Prostate gland (tissue), 2 donors: Measurements from ENCODE around the gene UGT1A8. TPM values are rescaled to one million over a fixed set of nuclear protein-coding genes. Genes with fewer than 3 reads are reported as not detected.
"Not testable (repeated sequence)": the region's sequence is repeated elsewhere in the genome, so short reads cannot be mapped to it uniquely, and the experiment has no call there.

Source experiments
- DNase-seq: peaks from one replicate; pipeline ENCODE4 v3.0.0-alpha.2; 2019; ENCODE audit warnings: low spot score
- H3K27ac ChIP-seq, 2 donors: fragments of 200-600 bp; sonication (generic); 2 replicates each; pipeline ENCODE4 v1.5.1; 2017 to 2019
- H3K27me3 ChIP-seq: fragments of 200-600 bp; sonication (generic); replicated peaks from 2 replicates; pipeline ENCODE4 v1.5.1; 2019; ENCODE audit not compliant: insufficient read depth
- H3K36me3 ChIP-seq, 2 donors: fragments of 200-600 bp; sonication (generic); 1 replicate in 1 of 2; 2 replicates in 1 of 2; pipeline versions ENCODE4 v1.5.1 to v1.8.1; 2017 to 2019
- H3K4me1 ChIP-seq: fragments of 200-600 bp; sonication (generic); replicated peaks from 2 replicates; pipeline ENCODE4 v1.5.1; 2019
- H3K4me3 ChIP-seq, 2 donors: fragments of 200-600 bp; sonication (generic); 2 replicates each; pipeline ENCODE4 v1.5.1; 2017 to 2019
- H3K9me3 ChIP-seq: fragments of 200-600 bp; sonication (generic); 2 replicates; pipeline ENCODE4 v1.5.1; 2017
- POLR2A ChIP-seq: fragments of 450-650 bp; IDR thresholded peaks from one replicate; pipeline ENCODE4 v1.6.1; 2016; ENCODE audit warnings: antibody characterized with exemption, mild to moderate bottlenecking
- POLR2AphosphoS5 ChIP-seq: sonication (generic); formaldehyde crosslinking; IDR thresholded peaks from one replicate; pipeline ENCODE4 v1.6.1; 2017; ENCODE audit warnings: antibody characterized with exemption
- WGBS: methylation state at CpG from one replicate; pipeline ENCODE4 v1.1.5; 2018; 5-methylcytosine and 5-hydroxymethylcytosine counted together
- intact Hi-C: fragments of 100-400 bp; cut with DNase I; formaldehyde crosslinking; loops from one replicate; pipeline ENCODE4 v1.14.2; 2022
- total RNA-seq, 2 donors: library from RNA; depleted of rRNA; stranded (reverse); fragments of >200 nt; gene quantifications; one replicate each; pipeline ENCODE4 v1.1.0, GENCODE V29; 2016
- TF ChIP-seq, protein P1 (sequence below), 4 experiments: fragments of 200-600 bp in 2 of 4; fragments of 450-650 bp in 2 of 4; sonication (generic) in 2 of 4; IDR thresholded peaks; 1 replicate in 3 of 4; 2 replicates in 1 of 4; pipeline ENCODE4 v1.5.1; 2016 to 2019; ENCODE audit warnings: antibody characterized with exemption in 4 of 4, mild to moderate bottlenecking in 2 of 4, moderate library complexity in 2 of 4

The UGT1A8 gene
- total RNA-seq, 2 donors from 2014 or later: not detected

DNA sequence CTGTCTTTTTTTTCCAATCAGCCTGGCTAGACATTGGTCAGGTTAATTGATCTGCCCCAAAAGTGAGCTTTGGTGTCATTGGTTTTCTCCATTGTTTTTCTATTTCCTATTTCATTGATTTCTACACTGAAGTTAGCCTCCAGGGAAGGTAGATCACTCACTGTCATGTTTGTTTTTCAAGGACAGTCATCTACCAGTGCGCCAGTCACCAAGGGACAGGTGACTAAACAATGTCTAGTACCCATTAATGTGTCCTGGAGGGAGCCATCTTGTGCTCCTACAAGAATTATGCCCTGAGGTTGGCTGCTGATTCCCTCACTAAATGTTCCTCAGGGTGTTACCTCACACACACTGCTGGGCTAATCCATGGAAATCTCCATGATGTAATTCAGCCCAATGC, 33.2 kb upstream of the UGT1A8 start:
- no peaks in the 10 kb centered on the region for H3K9me3 ChIP-seq
- H3K27me3 ChIP-seq: no peaks in the 10 kb centered on the region
- no peak for DNase-seq
- no peak overlapping the region for H3K27ac ChIP-seq
- no peaks in the 10 kb centered on the region for H3K4me1 ChIP-seq
- H3K4me3 ChIP-seq: no peak overlapping the region
- TF ChIP-seq POLR2A: no peak
- TF ChIP-seq, protein P1, sequence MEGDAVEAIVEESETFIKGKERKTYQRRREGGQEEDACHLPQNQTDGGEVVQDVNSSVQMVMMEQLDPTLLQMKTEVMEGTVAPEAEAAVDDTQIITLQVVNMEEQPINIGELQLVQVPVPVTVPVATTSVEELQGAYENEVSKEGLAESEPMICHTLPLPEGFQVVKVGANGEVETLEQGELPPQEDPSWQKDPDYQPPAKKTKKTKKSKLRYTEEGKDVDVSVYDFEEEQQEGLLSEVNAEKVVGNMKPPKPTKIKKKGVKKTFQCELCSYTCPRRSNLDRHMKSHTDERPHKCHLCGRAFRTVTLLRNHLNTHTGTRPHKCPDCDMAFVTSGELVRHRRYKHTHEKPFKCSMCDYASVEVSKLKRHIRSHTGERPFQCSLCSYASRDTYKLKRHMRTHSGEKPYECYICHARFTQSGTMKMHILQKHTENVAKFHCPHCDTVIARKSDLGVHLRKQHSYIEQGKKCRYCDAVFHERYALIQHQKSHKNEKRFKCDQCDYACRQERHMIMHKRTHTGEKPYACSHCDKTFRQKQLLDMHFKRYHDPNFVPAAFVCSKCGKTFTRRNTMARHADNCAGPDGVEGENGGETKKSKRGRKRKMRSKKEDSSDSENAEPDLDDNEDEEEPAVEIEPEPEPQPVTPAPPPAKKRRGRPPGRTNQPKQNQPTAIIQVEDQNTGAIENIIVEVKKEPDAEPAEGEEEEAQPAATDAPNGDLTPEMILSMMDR (IDR thresholded peaks at IDR 0.05): no peak
- no peak for TF ChIP-seq POLR2AphosphoS5
- WGBS: 65% methylated on average over 1 of the region's 1 CpG
- intact Hi-C loops: no loop called here
- no peaks in the 10 kb centered on the region for H3K36me3 ChIP-seq

DNA sequence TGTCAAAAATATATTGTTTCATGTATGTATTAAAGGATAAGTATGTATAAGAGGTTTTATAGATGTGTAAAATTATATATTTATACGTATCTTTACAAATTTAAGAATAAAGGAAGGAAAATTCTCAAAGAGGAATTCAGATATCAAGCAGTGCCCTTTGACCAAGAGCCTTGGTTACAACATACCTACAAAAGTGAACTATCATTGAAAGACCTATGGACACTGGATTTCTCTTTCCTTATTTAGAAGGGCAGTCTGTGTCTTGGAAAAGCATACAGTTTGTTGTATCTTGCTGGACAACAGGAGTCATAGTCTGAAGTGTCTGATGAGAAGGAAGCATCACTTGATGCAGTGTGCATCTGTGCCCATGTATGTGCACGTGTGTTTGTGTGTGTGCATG, 29.0 kb upstream of the UGT1A8 start:
- no peaks in the 10 kb centered on the region for H3K4me1 ChIP-seq
- intact Hi-C loops: no loop called here
- WGBS: 95% methylated on average over 2 of the region's 2 CpGs
- H3K9me3 ChIP-seq: no peaks in the 10 kb centered on the region
- H3K27ac ChIP-seq: no peak overlapping the region
- DNase-seq: no peak
- no peaks in the 10 kb centered on the region for H3K27me3 ChIP-seq
- H3K4me3 ChIP-seq: no peak overlapping the region
- TF ChIP-seq, protein P1 (IDR thresholded peaks at IDR 0.05): no peak
- TF ChIP-seq POLR2A (no peak), POLR2AphosphoS5 (no peak)
- no peaks in the 10 kb centered on the region for H3K36me3 ChIP-seq

DNA sequence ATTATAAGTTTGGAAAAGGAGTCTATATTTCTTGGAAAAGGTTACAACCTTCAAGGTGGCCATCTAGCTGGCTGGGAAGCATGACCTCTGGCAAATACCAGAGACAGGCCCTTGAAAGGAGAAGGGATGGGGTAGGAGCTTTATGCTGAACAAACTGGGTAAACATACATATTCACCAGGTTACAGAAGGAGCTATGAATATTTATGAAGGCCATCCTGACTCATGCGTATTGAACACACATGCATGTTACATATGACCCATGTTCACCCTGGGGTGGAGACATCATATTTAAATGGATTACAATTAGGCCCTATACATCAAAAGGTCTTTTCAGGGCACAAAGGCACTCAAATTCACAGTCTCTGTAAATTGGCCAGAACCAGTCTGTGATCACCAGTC, 24.7 kb upstream of the UGT1A8 start:
- H3K27me3 ChIP-seq, H3K27ac ChIP-seq, H3K4me1 ChIP-seq, intact Hi-C loops, H3K36me3 ChIP-seq, H3K9me3 ChIP-seq, H3K4me3 ChIP-seq, DNase-seq: not testable (repeated sequence)
- 95% methylated on average over 1 of the region's 1 CpG for WGBS

DNA sequence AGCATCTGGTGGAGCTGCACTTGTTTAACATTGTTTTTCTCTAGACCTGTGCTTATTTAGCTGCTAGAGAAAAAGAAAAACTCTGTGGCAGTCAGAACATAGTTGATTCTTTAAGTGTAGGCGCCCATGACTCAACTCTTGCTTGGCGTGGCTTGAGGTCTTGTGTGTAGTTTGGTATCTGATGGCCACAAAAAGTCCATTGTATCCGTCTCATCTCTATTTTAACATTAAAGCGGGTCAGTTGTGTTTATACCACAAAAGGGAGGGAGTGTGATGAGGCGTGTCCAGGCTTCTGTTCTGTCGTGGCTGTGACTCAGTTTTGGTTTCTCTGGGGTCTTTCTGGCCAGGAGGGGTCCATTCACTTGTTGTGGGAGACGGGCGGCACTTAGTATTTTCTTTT, 24.2 kb upstream of the UGT1A8 start:
- Histone ChIP-seq H3K4me1 (no peaks in the 10 kb centered on the region), H3K27ac (no peak overlapping the region), H3K4me3 (no peak overlapping the region), H3K9me3 (no peaks in the 10 kb centered on the region), H3K36me3 (no peaks in the 10 kb centered on the region), H3K27me3 (no peaks in the 10 kb centered on the region)
- no peak for DNase-seq
- TF ChIP-seq POLR2A: no peak
- TF ChIP-seq, protein P1 (IDR thresholded peaks at IDR 0.05): no peak
- TF ChIP-seq POLR2AphosphoS5: no peak
- intact Hi-C loops: no loop called here
- WGBS: 86% methylated on average over 8 of the region's 8 CpGs

DNA sequence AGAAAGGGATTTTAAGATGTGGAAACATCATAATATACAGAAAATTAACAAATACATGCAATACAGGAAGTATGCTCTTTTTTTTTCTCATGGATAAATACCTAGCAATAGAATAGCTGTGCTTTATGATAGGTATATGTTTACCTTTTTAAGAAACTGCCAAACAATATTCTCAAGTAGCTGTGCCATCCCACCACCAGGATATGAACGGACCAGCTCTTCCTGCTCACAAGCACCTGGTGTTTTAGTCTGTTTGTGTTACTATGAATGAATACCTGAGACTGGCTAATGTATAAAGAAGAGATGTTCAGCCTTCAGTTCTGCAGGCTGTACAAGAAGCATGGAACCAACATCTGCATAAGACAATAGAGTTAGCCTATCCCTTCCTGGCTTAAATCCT, 19.9 kb upstream of the UGT1A8 start:
- 22% methylated on average over 1 of the region's 1 CpG for WGBS
- Histone ChIP-seq H3K27ac (no peak overlapping the region), H3K4me1 (no peaks in the 10 kb centered on the region), H3K4me3 (no peak overlapping the region), H3K36me3 (no peaks in the 10 kb centered on the region), H3K9me3 (no peaks in the 10 kb centered on the region), H3K27me3 (no peaks in the 10 kb centered on the region)
- intact Hi-C loops: no loop called here
- DNase-seq: no peak
- TF ChIP-seq, protein P1 (IDR thresholded peaks at IDR 0.05): no peak
- peak; percentile 20 for TF ChIP-seq POLR2AphosphoS5
- no peak for TF ChIP-seq POLR2A
